Activated T-cell treated with anti-CD3 and anti-CD28 coated beads, Interleukin-2, amount 50 U/mL, for 1 hour (primary cell): ENCODE data around the gene MYL6B.
A peak's percentile ranks its signal among the peaks of the same experiment; 100 is the strongest.
"Not testable (repeated sequence)": the region's sequence is repeated elsewhere in the genome, so short reads cannot be mapped to it uniquely, and the experiment has no call there.

Experiments
- DNase-seq: peaks from one replicate; pipeline ENCODE4 v3.0.0-alpha.2; 2020

MYL6B gene

DNA sequence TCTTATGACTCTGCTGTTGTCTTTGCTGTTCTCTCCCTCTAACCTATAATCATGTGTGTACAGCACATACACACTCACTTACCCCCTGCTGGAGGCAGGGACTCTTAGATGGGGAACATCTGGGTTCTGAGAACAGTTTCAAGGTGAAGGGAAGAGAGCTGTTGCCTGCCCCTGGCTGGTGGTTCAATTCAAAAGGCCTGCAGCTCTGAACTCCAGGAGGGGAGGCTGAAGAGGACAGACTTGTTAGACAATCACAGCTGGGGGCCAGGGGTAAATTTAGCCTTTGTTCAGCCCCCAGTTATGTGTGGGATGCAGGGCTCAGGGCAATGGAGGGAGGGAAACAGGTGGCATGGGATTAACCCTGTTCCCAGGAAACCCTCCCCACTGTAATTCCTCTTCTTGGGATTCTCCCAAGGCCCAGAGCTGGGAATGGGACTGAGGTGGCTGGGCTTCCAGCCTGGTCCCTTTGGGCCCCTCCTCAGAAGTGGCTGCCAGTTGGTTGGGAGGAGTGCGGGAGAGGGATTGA is 1.9 kb downstream of the MYL6B start:
- no peak for DNase-seq

DNA sequence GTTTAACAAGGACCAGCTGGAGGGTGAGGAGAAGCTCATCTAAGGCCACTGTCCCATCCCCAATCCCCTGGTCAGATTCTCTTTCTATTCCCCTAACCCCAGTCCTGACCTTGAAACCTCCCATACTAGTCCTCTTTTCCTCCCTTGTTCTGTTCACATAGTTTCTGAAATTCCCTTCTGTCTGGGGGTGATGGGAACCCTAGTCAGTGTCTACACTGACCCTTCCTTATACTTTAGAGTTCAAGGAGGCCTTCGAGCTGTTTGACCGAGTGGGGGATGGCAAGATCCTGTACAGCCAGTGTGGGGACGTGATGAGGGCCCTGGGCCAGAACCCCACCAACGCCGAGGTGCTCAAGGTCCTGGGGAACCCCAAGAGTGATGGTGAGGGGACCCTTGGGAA is 2.4 kb downstream of the MYL6B start:
- no peak for DNase-seq

DNA sequence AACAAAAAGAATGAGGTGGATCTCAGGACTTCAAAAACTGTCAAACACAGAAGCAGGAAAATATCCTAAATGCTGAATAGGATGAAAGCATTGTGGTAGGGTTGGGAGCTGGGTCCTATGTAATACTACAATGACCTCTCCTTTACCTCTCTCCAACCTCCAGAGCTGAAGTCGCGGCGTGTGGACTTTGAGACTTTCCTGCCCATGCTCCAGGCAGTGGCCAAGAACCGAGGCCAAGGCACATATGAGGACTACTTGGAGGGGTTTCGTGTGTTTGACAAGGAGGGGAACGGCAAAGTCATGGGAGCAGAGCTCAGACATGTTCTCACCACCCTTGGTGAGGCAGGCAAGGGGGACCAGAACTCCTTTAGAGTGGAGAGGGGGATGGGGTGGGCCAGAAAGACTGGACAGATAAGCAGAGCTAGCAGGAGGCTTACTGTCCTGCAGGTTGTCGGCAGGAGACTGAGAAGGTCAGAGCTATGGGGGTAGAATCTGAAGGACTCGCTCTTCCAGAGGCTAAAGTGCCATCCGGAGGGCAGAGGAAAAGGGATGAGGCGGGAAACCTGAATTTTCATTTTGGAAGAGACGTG is 3.0 kb downstream of the MYL6B start:
- no peak for DNase-seq

DNA sequence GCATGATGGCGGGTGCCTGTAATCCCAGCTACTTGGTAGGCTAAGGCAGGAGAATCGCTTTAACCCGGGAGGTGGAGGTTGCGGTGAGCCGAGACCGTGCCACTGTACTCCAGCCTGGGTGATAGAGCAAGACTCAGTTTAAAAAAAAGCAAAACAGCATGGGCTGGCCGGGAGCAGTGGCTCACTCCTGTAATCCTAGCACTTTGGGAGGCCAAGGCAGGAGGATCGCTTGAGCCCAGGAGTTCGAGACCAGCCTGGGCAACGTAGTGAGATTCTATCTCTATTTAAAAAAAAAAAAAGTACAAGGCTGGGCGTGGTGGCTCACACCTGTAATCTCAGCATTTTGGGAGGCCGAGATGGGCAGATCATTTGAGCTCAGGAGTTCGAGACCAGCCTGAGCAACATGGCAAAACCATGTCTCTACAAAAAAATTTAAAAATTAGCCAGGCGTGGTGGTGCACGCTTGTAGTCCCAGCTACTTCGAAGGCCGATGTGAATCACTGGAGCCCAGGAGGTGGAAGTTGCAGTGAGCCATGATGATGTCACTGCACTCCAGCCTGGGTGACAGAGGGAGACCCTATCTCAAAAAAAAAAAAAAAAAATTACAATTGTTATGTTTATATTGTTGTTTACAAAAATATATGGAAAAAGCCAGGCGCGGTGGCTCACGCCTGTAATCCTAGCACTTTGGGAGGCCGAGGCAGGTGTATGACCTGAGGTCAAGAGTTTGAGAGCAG is 4.2 kb downstream of the MYL6B start:
- not testable (repeated sequence) for DNase-seq

DNA sequence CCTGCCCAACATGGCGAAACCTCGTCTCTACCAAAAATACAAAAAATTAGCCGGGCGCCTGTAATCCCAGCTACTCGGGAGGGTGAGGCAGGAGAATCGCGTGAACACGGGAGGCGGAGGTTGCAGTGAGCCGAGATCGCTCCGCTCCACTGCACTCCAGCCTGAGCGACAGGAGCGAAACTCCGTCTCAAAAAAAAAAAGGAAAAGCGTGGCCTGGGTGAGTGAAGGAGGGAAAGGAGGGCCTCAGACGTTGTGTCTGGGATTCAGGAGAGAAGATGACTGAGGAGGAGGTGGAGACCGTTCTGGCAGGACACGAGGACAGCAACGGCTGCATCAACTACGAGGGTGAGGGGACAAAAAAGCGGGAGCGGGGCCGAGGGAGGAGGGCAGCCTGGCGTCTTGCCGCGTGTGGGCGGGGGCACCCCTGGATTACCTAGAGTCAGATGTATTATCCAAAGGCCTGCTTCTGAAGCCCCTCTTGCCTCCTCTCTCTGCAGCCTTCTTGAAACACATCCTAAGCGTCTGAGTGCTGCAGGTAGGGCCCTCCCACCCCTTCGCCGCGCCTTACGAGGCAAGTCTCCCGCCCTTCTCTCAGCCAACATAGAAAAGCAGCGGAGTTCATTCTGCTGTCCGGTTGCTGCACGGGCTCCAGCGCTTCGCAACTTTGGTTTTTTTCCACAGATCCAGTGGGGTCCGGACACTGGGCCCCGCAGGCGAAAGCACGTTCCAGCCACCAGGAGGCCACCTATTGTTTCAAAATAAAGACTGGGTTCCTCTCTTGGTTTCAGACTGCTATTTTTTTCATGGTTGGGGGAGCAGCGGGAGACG is 5.0 kb downstream of the MYL6B start:
- peak; percentile 69 for DNase-seq

DNA sequence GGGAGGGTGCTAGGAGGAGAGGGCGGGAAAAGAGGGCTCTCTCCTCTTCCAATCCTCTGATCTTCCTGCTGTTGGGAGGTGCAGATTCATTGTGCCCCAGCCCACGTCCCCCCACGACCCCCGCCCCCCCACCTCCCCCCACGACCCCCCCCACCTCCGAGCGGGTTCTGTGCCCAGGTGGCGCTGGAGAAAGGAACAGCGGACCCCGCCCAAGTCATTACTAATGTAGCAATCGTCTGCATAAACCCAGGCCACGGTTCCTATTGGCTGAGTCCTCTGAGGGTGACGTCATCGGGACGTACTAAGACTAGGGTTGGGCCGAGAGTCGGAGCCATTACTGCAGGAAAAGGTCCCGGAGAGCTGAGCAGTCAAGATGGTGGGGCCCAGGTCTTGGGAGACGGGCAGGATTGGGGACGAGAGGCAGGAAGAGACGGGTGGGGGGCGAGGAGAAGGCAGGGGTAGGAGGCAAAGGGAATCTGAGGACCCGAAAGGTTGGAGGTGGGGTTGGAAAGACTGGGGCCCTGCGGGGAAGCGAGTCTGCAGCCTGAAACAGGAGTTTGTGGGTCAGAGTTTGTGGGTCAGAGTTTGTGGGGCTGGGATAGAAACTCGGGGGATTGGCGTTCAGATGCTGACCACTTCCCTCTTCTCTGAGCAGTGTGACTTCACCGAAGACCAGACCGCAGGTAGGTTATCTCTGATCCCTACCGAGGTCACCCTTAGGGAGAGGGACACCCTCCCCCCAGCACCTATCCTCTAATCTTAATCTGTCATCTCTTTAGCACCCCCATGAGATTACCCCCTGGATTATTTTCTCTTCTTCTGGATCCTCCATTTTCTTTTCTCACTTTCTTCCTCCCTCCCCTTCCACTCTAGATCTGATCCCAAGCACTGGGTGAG is 5.9 kb downstream of the MYL6B start, which contains the start of gene MYL6:
TSS of gene MYL6 (plus strand) at position 331 of the 897 bp plus-strand sequence. CDS start at position 374, 43 bp downstream.
- peak; percentile 81 for DNase-seq

DNA sequence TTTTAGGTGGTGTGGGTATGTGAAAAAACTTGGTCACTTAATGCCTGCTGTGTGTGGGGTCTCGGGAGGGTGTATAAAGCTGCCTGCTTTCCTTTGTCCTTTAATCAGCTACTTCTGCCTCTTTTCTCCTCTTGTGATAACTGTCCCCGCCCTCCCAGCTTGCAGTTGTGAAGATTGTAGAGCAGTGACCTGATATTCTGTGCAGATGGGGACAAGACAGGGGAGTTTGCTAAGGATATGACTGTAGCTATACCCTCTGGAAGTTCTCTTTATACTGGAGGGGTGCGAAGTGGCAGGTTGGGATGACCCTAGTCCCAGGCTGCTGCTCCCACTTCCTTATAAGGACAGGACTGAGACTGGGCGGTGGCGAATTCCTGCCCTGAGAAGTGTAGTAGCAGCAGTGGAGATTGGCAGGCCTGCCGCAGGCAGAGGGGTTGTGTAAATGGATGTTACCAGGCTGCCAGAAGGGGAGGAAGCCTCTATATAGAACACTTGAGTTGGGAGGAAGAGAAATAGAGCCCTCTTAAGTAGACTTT is 6.6 kb downstream of the MYL6B start:
- DNase-seq, result no peak

DNA sequence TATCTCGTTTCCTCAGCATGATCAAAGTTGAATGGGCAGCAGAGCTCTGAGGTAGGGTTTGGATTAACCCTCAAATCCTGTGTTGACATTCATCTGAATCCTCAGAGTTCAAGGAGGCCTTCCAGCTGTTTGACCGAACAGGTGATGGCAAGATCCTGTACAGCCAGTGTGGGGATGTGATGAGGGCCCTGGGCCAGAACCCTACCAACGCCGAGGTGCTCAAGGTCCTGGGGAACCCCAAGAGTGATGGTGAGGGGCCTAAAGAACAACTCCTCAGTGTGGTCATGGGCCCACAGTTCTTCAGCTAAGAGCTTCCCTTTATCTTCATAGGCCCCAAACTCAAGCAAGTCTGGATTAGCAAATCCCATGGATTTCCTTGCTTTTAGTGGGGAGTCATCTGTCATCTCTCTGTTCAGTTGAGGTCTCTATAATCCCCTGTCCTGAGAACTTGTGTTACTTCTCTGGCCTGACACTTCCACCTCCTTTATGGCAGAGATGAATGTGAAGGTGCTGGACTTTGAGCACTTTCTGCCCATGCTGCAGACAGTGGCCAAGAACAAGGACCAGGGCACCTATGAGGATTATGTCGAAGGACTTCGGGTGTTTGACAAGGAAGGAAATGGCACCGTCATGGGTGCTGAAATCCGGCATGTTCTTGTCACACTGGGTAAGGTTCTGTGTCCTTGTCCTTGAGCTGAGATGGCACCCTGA is 7.2 kb downstream of the MYL6B start:
- DNase-seq, result no peak

DNA sequence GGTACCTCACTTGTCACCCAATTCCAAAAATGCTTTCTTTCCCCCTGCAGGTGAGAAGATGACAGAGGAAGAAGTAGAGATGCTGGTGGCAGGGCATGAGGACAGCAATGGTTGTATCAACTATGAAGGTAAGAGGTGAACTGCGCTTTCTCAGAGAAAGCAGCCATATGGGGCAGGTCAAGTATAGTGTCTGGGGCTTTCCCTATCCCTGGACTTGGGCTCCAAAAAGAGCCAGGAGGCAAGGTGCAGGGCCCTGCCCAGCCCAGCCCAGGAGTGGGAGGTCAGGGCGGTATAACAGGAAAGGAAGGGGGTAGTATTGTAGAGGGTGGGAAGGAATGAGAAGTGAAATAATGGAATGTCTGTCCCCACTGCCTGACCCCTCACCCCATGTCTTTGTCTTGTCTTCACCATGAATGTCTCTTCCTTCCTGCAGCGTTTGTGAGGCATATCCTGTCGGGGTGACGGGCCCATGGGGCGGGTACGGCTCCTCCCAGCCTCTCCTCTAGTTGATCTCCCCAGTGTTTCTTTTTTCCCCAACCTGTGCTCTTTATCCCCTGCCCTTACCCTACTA is 7.9 kb downstream of the MYL6B start:
- DNase-seq, result peak; percentile 68

DNA sequence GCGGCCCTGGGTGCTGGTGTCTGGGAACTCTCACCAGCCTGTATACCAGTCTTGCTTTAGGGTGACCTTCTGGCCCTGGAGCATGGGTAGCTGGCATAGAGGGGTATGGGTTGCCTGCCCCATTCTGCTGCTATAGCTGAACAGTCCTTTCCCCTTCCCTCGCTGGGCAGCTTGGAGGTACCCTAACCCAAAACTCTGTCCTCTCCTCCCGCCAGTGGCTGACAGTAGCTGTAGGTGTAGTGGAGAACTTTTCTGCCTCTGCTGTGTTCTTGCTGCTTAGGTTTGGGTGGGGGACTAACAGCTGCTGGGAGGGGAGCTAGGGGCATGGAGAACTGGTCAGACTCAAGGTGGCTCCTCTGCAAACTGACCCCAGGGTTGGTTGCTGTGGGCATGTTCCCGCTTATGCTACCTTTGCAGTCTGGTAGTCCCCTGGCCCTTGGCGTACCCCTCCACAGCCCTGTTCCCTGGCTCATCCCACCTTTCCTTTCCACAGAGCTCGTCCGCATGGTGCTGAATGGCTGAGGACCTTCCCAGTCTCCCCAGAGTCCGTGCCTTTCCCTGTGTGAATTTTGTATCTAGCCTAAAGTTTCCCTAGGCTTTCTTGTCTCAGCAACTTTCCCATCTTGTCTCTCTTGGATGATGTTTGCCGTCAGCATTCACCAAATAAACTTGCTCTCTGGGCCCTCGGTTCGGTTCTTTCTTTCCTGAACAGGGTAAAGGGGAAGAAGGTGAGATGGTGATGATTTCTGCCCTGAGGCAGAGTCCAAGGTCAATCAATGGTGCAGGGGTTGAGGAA is 8.7 kb downstream of the MYL6B start:
- DNase-seq, result no peak

DNA sequence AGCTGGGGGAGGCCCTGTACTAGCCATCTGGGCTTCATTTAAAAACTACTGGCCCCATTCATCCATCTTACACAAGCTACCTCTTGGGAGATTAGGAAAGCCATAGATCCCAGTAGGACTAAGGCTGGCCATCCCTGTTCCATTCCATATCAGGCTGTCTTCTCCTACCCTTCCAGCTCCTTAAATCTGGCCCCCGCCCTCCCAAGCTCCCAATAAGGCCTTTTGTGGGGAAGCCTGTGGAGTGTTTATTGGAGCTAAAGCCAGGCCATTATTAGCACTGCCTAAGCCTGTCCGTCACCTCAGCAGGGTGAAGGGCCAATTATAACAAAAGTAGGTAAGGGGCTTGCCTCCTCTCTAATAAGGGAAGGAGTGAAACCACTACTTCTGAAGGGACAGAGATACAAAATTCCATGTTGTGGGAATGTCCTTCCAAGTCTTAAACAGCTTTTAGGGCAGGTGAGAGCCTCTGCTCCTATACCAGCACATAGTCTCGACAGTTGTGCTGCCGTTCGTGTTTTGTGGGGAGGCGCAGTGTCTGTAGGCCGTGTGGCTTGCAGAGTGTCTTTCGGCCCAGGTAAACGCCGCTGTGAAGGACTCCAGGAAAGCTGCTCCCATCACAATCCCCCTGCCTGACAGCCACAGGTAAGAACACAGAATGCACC is 9.4 kb downstream of the MYL6B start:
- DNase-seq, result no peak

DNA sequence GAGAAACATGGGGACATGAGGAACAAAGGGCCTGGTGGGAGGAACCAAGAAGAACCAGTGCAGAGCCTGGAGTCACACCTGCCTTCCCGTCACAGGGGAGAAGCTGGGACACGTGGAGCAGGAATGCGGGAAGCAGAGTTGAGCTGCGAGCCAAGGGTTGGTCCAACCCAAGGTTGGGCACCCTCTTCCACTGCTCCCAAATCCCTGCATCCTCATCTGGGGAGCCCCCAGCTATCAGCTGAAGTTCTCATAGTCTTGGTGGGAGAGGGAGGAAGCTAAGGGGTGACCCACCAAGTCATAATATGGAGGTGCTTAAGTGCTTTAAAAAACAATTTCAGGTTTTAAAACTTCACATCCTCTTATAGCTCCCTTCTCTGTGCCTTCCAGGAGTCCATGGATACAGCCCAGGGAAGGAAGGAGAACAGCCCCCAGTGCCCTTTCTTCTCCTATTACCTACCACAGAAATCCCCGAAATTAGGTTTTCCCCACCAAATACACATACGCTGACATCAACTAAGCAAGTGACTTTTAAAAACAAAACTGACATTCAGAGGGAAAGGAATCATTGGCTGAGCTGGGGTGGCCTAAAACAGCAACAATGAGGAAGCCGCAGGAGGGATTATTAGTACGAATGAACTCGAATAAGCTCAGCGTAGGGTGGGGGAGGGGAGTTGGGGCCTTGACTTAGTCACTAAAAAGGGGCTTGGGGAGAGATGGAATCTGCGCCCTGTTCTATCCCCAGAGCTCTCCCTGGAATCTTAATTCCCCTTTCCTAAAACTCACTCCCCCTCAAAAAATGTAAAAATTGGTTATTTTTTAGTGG is 10.3 kb downstream of the MYL6B start:
- no peak for DNase-seq

DNA sequence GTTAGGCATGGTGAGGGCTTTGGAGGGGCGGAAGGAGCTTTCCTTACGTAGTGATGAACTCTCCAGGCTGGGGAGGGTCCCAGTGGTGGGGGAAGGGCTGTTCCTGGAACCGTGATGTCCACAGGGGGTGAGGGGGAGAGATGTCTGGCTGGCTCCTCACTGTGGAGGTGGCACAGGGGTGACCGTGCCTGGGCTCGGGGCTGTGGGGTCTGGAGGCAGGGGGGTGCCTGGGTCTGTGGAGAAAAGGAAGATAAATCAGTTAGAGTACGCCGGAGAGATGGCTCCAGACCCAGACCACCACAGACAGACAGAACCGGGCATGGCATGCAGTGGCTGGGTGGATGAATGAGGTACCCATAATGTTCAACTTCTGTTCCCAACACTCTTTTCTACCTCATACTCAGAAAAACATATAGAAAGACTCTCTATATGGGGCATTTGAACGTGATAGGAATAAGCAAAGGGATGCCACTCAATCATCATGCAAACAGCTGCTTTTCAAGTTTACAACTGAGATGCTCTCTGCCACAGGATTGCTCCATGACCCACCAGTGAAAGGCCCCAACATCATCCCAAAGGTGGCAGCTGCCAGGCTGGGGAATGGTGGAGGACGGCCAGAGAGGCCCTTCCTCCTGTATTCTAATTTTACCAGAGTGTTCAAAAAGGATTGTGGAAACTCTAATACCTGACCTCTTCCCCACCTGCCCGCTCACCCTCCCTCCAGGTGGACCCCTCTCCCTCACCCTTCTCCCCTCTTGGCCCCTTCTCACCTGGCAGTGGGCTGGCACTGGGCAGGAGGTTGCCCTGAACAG is 11.4 kb downstream of the MYL6B start:
- DNase-seq, result no peak

DNA sequence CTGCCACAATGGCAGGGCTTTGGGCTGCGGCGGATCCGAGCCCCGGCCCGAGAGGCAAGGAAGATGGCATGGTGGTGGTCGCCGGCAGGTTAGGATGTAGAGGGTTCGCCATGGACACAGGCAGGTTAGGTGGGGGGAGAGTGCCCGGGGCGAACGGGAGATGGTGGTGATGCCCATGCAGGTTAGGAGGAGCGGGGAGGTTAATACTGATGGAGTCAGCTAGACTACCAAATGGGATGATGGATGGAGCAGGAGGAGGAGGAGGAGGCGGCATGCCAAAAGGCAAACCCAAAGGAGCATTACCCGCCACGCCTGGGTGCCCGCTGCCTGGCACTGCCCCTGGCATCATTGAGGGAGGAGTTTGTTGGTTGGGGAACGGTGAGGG is 11.9 kb downstream of the MYL6B start:
- no peak for DNase-seq

DNA sequence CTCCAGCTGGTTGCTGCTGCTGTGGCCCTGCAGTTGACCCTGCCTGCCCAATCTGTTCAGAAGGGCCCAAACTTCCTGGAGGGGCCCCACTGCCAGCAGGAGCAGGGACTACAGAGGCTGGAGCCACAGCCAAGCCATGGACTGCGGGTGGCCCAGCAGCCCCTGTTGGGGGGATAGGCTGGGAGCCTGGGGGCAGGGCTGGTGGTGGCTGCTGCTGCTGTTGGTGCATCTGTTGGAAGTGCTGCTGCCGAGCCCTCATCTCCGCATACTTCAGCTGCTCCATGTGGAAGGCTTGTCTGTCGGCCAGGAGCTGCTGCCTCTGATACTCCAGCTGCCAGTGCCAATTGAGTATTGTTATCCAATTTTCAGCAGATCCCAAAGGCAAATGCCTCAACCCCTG is 13.0 kb downstream of the MYL6B start:
- DNase-seq, result no peak

DNA sequence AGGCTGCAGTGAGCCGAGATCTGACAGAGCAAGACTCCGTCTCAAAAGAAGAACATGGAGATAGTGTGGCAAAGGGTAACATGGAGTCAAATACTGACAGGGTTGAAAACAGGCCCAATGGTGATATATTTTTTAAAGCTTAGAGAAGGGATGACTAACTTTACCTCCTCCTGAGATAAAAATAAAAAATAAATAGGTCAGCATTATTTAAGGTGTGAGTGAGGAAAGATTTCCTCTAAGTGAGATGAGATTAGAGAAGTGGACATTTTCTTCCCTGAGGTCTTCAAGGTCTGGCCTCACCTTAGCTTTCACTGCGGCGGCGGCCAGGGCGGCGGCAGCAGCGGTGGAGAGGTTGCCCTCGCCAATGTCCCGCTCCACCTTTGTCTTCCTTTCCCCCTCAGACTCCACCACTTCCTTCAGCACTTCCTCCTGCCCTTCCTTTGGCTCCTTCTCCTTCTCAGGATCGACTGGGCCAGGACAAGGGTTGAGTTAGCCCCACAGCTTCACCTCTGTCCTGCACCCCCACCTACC is 16.9 kb downstream of the MYL6B start:
- DNase-seq, result no peak

DNA sequence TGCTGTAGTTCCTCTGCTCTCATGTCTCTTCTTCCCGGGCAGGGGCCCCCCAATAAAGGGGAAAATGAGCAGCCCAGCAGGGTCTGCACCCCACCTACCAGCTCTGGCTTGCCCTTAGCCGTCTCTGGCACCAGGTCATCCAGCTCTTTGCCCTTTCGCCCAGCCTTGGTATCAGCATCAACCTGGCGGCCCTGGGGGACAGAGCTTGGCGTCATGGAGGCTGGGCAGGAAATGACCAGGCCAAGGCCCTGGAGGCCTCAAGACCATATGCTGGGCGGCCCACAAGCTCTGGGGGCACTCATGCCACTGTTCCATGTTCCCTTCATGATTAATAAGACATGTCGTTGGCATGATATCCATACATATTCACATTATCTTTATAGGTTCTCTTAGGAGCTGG is 20.5 kb downstream of the MYL6B start:
- no peak for DNase-seq

DNA sequence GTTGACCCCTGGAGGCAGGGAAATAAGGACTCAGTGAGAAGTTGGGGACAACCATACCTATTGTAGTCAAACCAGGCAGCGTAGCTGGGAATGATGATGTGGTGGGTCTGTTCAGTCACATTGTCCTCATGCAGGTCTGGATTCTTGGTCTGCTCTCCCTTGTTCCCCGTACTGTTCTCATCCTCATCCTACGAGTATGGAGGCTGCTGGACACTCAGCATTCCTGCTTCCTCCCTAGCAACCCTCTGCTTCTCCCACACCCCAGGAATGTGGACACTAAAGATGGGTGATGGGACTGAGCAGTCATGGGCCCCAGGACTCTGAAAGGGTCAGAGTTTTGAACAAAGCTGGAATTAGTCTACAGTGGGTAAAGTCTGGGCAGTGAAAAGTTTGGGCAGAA is 26.0 kb downstream of the MYL6B start:
- no peak for DNase-seq
